ENCODE measurements around the gene WDPCP. TPM values are rescaled to one million over a fixed set of nuclear protein-coding genes. Genes with fewer than 3 reads are reported as not detected.
A peak's percentile ranks its signal among the peaks of the same experiment; 100 is the strongest.

The WDPCP gene
- total and polyA plus RNA-seq, 2 of the 13 experiments (the other 11 are each of a cell fraction or from before 2014, with no cell fraction given): 2.9 to 5.2 TPM

GRCh38 chr2:63588385-63589147 lies at the start of gene WDPCP, which contains the start of gene MDH1 (continued):
- peak; percentile 93 for TF ChIP-seq SNAPC4 (CRISPR knock-in tag; IDR thresholded peaks at IDR 0.05)
- peak; percentile 38; the same call in 1 of the 2 replicates for TF ChIP-seq ZNF770 (CRISPR knock-in tag; IDR thresholded peaks at IDR 0.05)
- TF ChIP-seq, protein P1, sequence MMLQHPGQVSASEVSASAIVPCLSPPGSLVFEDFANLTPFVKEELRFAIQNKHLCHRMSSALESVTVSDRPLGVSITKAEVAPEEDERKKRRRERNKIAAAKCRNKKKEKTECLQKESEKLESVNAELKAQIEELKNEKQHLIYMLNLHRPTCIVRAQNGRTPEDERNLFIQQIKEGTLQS (CRISPR knock-in tag; IDR thresholded peaks at IDR 0.05): 0 out of 2 replicates have a peak, but pooled peaks have one; percentile 39
- peak; percentile 92; the same call in 1 of the 2 replicates for TF ChIP-seq ZNF292 (CRISPR knock-in tag; IDR thresholded peaks at IDR 0.05; ENCODE audit: borderline replicate concordance, low read depth)
- TF ChIP-seq ZHX2 (IDR thresholded peaks at IDR 0.05; ENCODE audit: low read depth): peak; percentile 83
- no peak for TF ChIP-seq ZHX2 (CRISPR knock-in tag; IDR thresholded peaks at IDR 0.05; ENCODE audit: borderline replicate concordance)
- no peak for TF ChIP-seq AHDC1 (CRISPR knock-in tag; IDR thresholded peaks at IDR 0.05; ENCODE audit: borderline replicate concordance)

All from HepG2 (cell line).